Measurements from ENCODE around the gene RALB.

DNA sequence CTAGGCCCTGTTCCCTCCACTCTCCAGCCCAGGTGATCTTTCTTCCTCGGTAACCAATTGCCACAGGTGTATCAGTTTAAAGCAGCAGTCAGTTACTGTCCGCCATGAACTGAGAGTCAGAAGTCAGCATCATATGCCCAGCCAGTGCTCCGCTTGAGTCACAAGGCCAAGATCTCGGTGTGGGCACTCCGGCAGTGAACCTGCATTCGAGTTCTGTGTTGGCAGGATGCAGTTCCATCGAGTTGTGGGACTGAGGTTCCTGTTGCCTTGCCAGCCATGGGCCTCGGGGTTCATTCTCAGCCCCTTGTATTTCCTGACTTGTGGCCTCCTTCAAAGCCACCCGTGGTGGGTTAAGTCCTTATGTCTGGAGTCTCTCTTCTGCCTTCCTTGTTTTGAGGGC, 26.3 kb upstream of the RALB start:
- TF ChIP-seq CTCF (IDR thresholded peaks at IDR 0.05) (no peak), POLR2A (IDR thresholded peaks at IDR 0.05; ENCODE audit: low read length) (no peak)

Data from A549 (cell line).